ENCODE results near the gene HELZ2. TPM values are rescaled to one million over a fixed set of nuclear protein-coding genes. Genes with fewer than 3 reads are reported as not detected.
"Not testable (repeated sequence)": the region's sequence is repeated elsewhere in the genome, so short reads cannot be mapped to it uniquely, and the experiment has no call there.

HELZ2 gene
- total RNA-seq, 4 donors from 2014 or later = 24.3 to 45.5 (median 36.0) TPM

DNA sequence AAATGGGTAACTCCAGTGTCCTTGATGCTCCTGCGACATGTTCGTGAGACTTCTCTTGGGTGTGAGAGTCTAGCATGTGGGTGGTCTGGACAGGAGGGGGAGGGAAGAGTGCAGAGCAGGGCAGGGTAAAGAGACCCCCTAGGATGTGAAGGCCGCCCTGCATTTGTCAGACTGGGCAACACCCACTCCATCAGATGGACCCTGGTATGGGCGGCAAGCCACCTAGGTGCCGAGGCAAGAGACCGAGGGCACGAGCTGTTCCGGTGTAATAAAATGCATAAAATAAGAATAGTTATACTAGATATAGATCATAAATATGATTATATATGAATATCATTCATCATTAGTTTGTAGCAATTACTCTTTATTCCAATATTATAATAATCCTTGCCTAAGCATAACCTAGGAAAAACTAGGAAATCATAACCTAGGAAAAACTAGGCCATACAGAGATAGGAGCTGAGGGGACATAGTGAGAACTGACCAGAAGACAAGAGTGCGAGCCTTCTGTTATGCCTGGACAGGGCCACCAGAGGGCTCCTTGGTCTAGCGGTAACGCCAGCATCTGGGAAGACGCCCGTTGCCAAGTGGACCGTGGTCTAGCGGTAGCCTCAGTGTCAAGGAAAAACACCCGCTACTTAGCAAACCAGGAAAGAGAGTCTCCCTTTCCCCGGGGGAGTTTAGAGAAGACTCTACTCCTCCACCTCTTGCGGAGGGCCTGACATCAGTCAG lies 40.0 kb upstream of the HELZ2 start:
- peak; percentile 62 to 68 for DNase-seq

DNA sequence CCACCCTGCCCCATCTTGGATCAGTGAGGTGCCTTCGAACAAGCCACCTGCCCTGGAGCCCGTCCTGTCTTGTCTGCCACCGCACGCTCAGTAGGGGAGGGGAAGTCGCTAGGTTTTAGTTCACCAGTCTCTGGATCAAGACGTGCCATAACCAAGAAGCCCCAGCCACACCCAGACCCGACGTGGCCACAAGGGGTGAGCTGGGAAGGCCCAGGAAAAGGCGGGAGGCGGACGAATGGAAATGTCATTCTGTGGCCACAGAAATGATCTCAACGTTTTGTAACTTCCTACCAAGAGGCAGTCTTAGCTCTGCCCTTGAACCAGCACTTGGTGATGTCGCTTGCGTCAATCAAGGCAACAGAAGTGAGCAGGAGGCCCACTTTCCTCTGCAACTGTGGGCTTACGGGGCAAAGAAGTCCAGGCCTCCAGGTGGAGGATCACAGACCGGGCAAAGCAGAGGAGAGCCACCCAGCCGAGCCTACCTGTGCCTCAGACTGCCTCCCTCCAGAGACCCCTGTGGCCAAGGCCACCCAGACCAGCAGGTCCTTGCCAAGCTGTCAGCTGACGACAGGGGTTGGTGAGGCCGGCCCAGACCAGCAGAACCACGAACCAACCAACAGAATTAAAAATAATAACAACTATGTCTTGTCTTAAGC lies 38.4 kb upstream of the HELZ2 start:
- H3K27me3 ChIP-seq = no peaks in the 10 kb centered on the region
- H3K36me3 ChIP-seq = no peaks in the 10 kb centered on the region
- peak; percentile 59 to 82 for DNase-seq
- peak overlapping the region; percentile 93 to 99 (median 97) for H3K27ac ChIP-seq
- 54 to 63% methylated on average over 15 to 20 of the region's 20 CpGs for WGBS, 2 donors
- intact Hi-C loops (cut with DNase I) = no loop called here
- H3K4me1 ChIP-seq = peaks cover 46 to 52% of the 10 kb centered on the region in 2 donors
- no peaks in the 10 kb centered on the region for H3K9me3 ChIP-seq
- TF ChIP-seq POLR2A (IDR thresholded peaks at IDR 0.05) (peak in 1 of 2 donors; percentile 22), CTCF (IDR thresholded peaks at IDR 0.05) (no peak)
- H3K4me3 ChIP-seq (replicated peaks in 1 of 3) = no peak overlapping the region

More for the DNA sequence above, 40.0 kb upstream of the HELZ2 start:
- H3K9me3 ChIP-seq; H3K4me3 ChIP-seq (replicated peaks in 1 of 3); H3K36me3 ChIP-seq; H3K27me3 ChIP-seq; intact Hi-C loops (cut with DNase I): not testable (repeated sequence)
- 65 to 80% methylated on average over 16 to 17 of the region's 18 CpGs for WGBS, 2 donors
- H3K4me1 ChIP-seq = peaks cover 62 to 66% of the 10 kb centered on the region in 2 donors
- peak overlapping the region; percentile 93 to 99 (median 97) for H3K27ac ChIP-seq
- TF ChIP-seq CTCF (IDR thresholded peaks at IDR 0.05) = peak in 4 of 6 experiments; percentile 30 to 60 (median 44)

- Histone ChIP-seq H3K4me3 (replicated peaks in 1 of 3) (no peak overlapping the region), H3K36me3 (no peaks in the 10 kb centered on the region), H3K27ac (peak overlapping the region; percentile 93 to 99 (median 97)), H3K27me3 (no peaks in the 10 kb centered on the region), H3K4me1 (peaks cover 44 to 46% of the 10 kb centered on the region in 2 donors), H3K9me3 (no peaks in the 10 kb centered on the region)
- intact Hi-C loops (cut with DNase I) = no loop called here
- no peak for DNase-seq
- 73 to 82% methylated on average over 7 to 9 of the region's 10 CpGs for WGBS, 2 donors
- no peak for TF ChIP-seq CTCF (IDR thresholded peaks at IDR 0.05)
- no peak for TF ChIP-seq POLR2A (IDR thresholded peaks at IDR 0.05)
Measured at GRCh38 chr20:63611646-63612045, 37.6 kb upstream of the HELZ2 start.

DNA sequence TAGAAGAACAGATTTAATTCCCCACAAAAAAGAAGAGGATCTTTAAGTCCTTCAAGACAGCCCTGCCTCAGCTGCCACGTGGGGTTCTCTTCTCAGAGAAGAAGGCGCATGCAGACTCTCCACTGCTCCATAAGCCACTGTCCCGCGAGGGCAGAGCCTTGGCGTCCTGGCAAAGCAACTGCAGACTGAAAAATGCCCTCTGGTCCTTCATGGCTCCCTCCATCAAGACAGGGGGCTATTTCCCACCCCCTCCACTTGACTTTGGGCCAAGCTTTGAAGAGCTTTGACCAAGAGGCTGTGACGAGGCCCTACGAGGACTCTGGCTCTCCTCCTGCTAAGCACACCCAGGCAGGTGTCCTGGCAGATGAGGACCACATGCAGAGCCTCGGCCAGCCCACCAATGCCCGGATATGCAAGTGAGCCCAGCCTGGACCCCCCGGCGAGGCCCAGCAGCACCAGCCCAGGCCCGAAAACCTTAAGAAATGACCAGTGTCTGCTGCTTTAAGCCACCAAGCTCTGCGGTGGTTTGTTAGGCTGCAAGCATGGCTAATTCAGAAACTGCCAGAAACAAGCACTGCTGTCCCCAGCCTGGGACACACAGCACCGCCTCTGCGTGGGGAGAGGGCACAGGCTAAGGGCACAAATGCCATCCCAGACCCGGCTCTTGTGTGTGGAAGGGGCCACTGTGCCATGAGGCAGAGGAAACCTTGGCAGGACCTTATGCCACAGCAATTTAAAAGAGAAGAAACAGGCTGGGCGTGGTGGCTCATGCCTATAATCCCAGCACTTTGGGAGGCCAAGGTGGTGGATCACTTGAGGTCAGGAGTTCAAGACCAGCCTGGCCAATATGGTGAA lies 36.8 kb upstream of the HELZ2 start:
- Histone ChIP-seq H3K27me3 (no peaks in the 10 kb centered on the region), H3K4me1 (peaks cover 40 to 44% of the 10 kb centered on the region in 2 donors), H3K36me3 (no peaks in the 10 kb centered on the region), H3K27ac (peak overlapping the region; percentile 93 to 99 (median 97)), H3K4me3 (replicated peaks in 1 of 3) (no peak overlapping the region), H3K9me3 (no peaks in the 10 kb centered on the region)
- DNase-seq = peak; percentile 85 to 93
- intact Hi-C loops (cut with DNase I) = no loop called here
- 41 to 54% methylated on average over 14 of the region's 17 CpGs for WGBS, 2 donors
- no peak for TF ChIP-seq CTCF (IDR thresholded peaks at IDR 0.05)
- peak in 1 of 2 donors; percentile 36 for TF ChIP-seq POLR2A (IDR thresholded peaks at IDR 0.05)
